GM19455 (cell line): ENCODE measurements around the gene KLHL13.
"Not testable (repeated sequence)": the region's sequence is repeated elsewhere in the genome, so short reads cannot be mapped to it uniquely, and the experiment has no call there.

Experiments used
- ATAC-seq: cut with Tn5 transposase; IDR thresholded peaks from one replicate; pipeline ENCODE4 v1.9.1; 2021; ENCODE audit not compliant: unreplicated experiment

Gene KLHL13

GRCh38 chrX:118088084-118088483, 28.5 kb downstream of the KLHL13 start:
- ATAC-seq: no peak

- no peak for ATAC-seq
These were observed 42.4 kb downstream of the KLHL13 start for GRCh38 chrX:118074196-118074595.

- ATAC-seq: no peak
These were observed 49.6 kb downstream of the KLHL13 start for GRCh38 chrX:118066867-118067515.

- peak; percentile 71 for ATAC-seq
These were observed 53.6 kb downstream of the KLHL13 start for GRCh38 chrX:118062817-118063615.

- peak; percentile 66 for ATAC-seq
These were observed 54.4 kb downstream of the KLHL13 start for GRCh38 chrX:118062048-118062789.

- no peak for ATAC-seq
These were observed 57.7 kb downstream of the KLHL13 start for GRCh38 chrX:118058924-118059323.

GRCh38 chrX:118056870-118057269, 59.7 kb downstream of the KLHL13 start:
- ATAC-seq: no peak

GRCh38 chrX:118049713-118050112, 66.9 kb downstream of the KLHL13 start:
- no peak for ATAC-seq

GRCh38 chrX:118047446-118048186, 69.0 kb downstream of the KLHL13 start:
- no peak for ATAC-seq

- ATAC-seq: no peak
These were observed 77.0 kb downstream of the KLHL13 start for GRCh38 chrX:118039591-118039990.

GRCh38 chrX:118038614-118039365, 77.8 kb downstream of the KLHL13 start:
- no peak for ATAC-seq

GRCh38 chrX:118026631-118027030, 90.0 kb downstream of the KLHL13 start:
- ATAC-seq: no peak

- ATAC-seq: no peak
These were observed 91.4 kb downstream of the KLHL13 start for GRCh38 chrX:118025226-118025625.

GRCh38 chrX:118024482-118024881, 92.1 kb downstream of the KLHL13 start:
- no peak for ATAC-seq

- ATAC-seq: no peak
These were observed 93.9 kb downstream of the KLHL13 start for GRCh38 chrX:118022753-118023152.

- no peak for ATAC-seq
These were observed 100.2 kb downstream of the KLHL13 start for GRCh38 chrX:118016422-118016821.

GRCh38 chrX:118002417-118002816, 114.2 kb downstream of the KLHL13 start:
- ATAC-seq: not testable (repeated sequence)

GRCh38 chrX:118000518-118000917, 116.1 kb downstream of the KLHL13 start:
- ATAC-seq: no peak

GRCh38 chrX:117998171-117998570, 118.4 kb downstream of the KLHL13 start:
- no peak for ATAC-seq

GRCh38 chrX:117996918-117997480, 119.6 kb downstream of the KLHL13 start:
- ATAC-seq: no peak
